GM19025 (cell line): ENCODE measurements around the gene PRSS23.
"Not testable (repeated sequence)": the region's sequence is repeated elsewhere in the genome, so short reads cannot be mapped to it uniquely, and the experiment has no call there.

ENCODE experiments used
- ATAC-seq: cut with Tn5 transposase; IDR thresholded peaks from one replicate; pipeline ENCODE4 v1.9.1; 2021; ENCODE audit warnings: mild to moderate bottlenecking, low read depth, moderate library complexity; ENCODE audit not compliant: unreplicated experiment

Gene PRSS23

GRCh38 chr11:86800076-86800959, at the start of gene PRSS23:
Gene PRSS23, plus strand, starts transcription at chr11:86800542. Its CDS starts 7,102 bp downstream, at chr11:86807644.
- no peak for ATAC-seq

GRCh38 chr11:86753459-86753858, 46.9 kb upstream of the PRSS23 start:
- no peak for ATAC-seq

- no peak for ATAC-seq
Measured at GRCh38 chr11:86755146-86755545, 45.2 kb upstream of the PRSS23 start.

- no peak for ATAC-seq
Measured at GRCh38 chr11:86758171-86758570, 42.2 kb upstream of the PRSS23 start.

- no peak for ATAC-seq
Measured at GRCh38 chr11:86760577-86760976, 39.8 kb upstream of the PRSS23 start.

GRCh38 chr11:86761978-86762377, 38.4 kb upstream of the PRSS23 start:
- no peak for ATAC-seq

GRCh38 chr11:86765203-86765602, 35.1 kb upstream of the PRSS23 start:
- no peak for ATAC-seq

GRCh38 chr11:86765878-86766277, 34.5 kb upstream of the PRSS23 start:
- no peak for ATAC-seq

- ATAC-seq: no peak
Measured at GRCh38 chr11:86769219-86769618, 31.1 kb upstream of the PRSS23 start.

- ATAC-seq: not testable (repeated sequence)
Measured at GRCh38 chr11:86770473-86771027, 29.8 kb upstream of the PRSS23 start.

GRCh38 chr11:86772999-86773398, 27.3 kb upstream of the PRSS23 start:
- no peak for ATAC-seq

- no peak for ATAC-seq
Measured at GRCh38 chr11:86773513-86774252, 26.7 kb upstream of the PRSS23 start.

- ATAC-seq: no peak
Measured at GRCh38 chr11:86774417-86774816, 25.9 kb upstream of the PRSS23 start.

- ATAC-seq: no peak
Measured at GRCh38 chr11:86775361-86775760, 25.0 kb upstream of the PRSS23 start.

- ATAC-seq: no peak
Measured at GRCh38 chr11:86781546-86781945, 18.8 kb upstream of the PRSS23 start.

- no peak for ATAC-seq
Measured at GRCh38 chr11:86782742-86783141, 17.6 kb upstream of the PRSS23 start.

GRCh38 chr11:86783661-86784060, 16.7 kb upstream of the PRSS23 start:
- ATAC-seq: no peak

GRCh38 chr11:86784241-86784681, 16.1 kb upstream of the PRSS23 start:
- ATAC-seq: no peak

- no peak for ATAC-seq
Measured at GRCh38 chr11:86785576-86785975, 14.8 kb upstream of the PRSS23 start.

- no peak for ATAC-seq
Measured at GRCh38 chr11:86787018-86787536, 13.3 kb upstream of the PRSS23 start.

- ATAC-seq: no peak
Measured at GRCh38 chr11:86787656-86788055, 12.7 kb upstream of the PRSS23 start.
